HFF-Myc (cell line): ENCODE measurements around the gene PGP.

Experiments
- DNase-seq: peaks from one replicate; pipeline ENCODE4 v3.0.0-alpha.2; 2011; ENCODE audit warnings: low read depth; ENCODE audit errors: extremely low read depth
- H3K4me3 ChIP-seq: replicated peaks from 2 replicates; pipeline ENCODE4 v1.5.1; 2011; ENCODE audit warnings: low read depth, mild to moderate bottlenecking, control low read depth, low read length
- CTCF ChIP-seq: IDR thresholded peaks from 2 replicates; pipeline ENCODE4 v1.5.1; 2012; ENCODE audit warnings: mild to moderate bottlenecking, low read depth, low read length, control low read depth; ENCODE audit errors: missing control alignments

PGP gene

GRCh38 chr16:2236337-2237101 is 21.9 kb upstream of the PGP start, which contains the start of gene DNASE1L2:
Gene DNASE1L2, plus strand, starts transcription at chr16:2236444. Its CDS starts 373 bp downstream, at chr16:2236817.
- no peak for TF ChIP-seq CTCF
- H3K4me3 ChIP-seq, result no peak within 1 kb of the TSS
- no peak for DNase-seq

- no peak for DNase-seq
- no peak overlapping the region for H3K4me3 ChIP-seq
- no peak for TF ChIP-seq CTCF
Measured at GRCh38 chr16:2235695-2236336, 21.2 kb upstream of the PGP start.

GRCh38 chr16:2235234-2235651 is 20.6 kb upstream of the PGP start:
- H3K4me3 ChIP-seq, result no peak overlapping the region
- no peak for DNase-seq
- no peak for TF ChIP-seq CTCF

- TF ChIP-seq CTCF, result no peak
- no peak overlapping the region for H3K4me3 ChIP-seq
- DNase-seq, result no peak
Measured at GRCh38 chr16:2234813-2235170, 20.2 kb upstream of the PGP start.

GRCh38 chr16:2233872-2234812 is 19.5 kb upstream of the PGP start:
- no peak overlapping the region for H3K4me3 ChIP-seq
- no peak for DNase-seq

More at GRCh38 chr16:2233872-2234812, 19.5 kb upstream of the PGP start:
- TF ChIP-seq CTCF, result no peak
